Activated CD4-positive, CD25-positive, alpha-beta regulatory T cell treated with anti-CD3 and anti-CD28 coated beads, Interleukin-2, amount 50 U/mL, for 16 hours (primary cell): ENCODE measurements around the gene VCAM1.
"Not testable (repeated sequence)": the region's sequence is repeated elsewhere in the genome, so short reads cannot be mapped to it uniquely, and the experiment has no call there.

Experiments used
- DNase-seq: peaks from one replicate; pipeline ENCODE4 v3.0.0-alpha.2; 2020; ENCODE audit warnings: low read depth, low spot score

VCAM1 gene

GRCh38 chr1:100778748-100779147 lies 59.2 kb downstream of the VCAM1 start:
- DNase-seq: no peak

- no peak for DNase-seq
These were observed 61.3 kb downstream of the VCAM1 start for GRCh38 chr1:100780814-100781213.

- DNase-seq: not testable (repeated sequence)
These were observed 62.2 kb downstream of the VCAM1 start for GRCh38 chr1:100781728-100782127.

DNA sequence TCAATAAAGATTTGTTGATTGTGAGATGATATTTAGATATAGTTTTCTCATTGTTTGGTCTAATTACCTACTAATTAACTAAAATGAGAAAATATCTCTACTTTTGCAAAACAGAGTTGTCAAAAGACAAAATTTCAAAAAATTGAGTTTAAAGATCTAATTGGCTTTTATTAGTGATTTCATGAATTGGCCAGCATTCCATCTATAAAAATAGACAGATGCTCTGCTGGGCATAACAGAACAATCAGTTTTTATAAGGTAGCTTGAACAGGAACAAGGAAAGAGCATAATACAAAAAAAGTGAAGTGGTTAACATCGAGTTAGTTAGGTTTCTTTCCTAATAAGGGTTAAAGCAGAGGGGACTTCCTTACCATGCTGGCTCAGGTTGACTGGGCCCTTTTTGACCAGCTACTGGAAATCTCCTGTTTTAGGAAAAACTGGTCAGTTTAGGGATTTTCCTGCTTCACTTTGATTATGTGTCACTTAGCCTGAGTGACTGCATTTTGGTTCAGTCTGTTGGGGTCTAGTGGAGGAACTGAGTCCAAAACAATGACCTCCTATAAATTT lies 63.0 kb downstream of the VCAM1 start:
- no peak for DNase-seq

- no peak for DNase-seq
These were observed 66.0 kb downstream of the VCAM1 start for GRCh38 chr1:100785470-100786052.

- DNase-seq: no peak
These were observed 67.3 kb downstream of the VCAM1 start for GRCh38 chr1:100786870-100787269.
